H1 (cell line): ENCODE measurements around the gene PRKCA. TPM values are rescaled to one million over a fixed set of nuclear protein-coding genes. Genes with fewer than 3 reads are reported as not detected.

Experiments used
- CTCF ChIA-PET: fragments of 300-600 bp; sonication (Branson Sonifier 250); formaldehyde crosslinking; loops from one replicate; lab custom pipeline; 2021; ENCODE audit not compliant: partially characterized antibody; lab: Charles Lee
- POLR2A ChIA-PET: fragments of 300-600 bp; sonication (Branson Sonifier 250); formaldehyde crosslinking; loops from one replicate; lab custom pipeline; 2021; ENCODE audit warnings: inconsistent platforms; ENCODE audit not compliant: partially characterized antibody; lab: Charles Lee
- DNase-seq, 2 experiments: peaks; one replicate each; pipeline versions ENCODE4 v3.0.0 to v3.0.0-alpha.2; 2010 to 2022; ENCODE audit warnings: low spot score in 2 of 2, low read depth in 1 of 2, mixed read lengths in 1 of 2
- FAIRE-seq: peaks from 2 replicates; lab custom pipeline; 2011; peaks lifted over from hg19 to GRCh38; lab: Jason Lieb, UNC
- H2AFZ ChIP-seq: 2 replicates; pipeline ENCODE4 v1.8.1; 2012; ENCODE audit warnings: low read length, inconsistent platforms
- H2AK5ac ChIP-seq: 2 replicates; pipeline ENCODE4 v1.6.1; 2013; ENCODE audit warnings: low read depth, low read length
- H2BK120ac ChIP-seq: replicated peaks from 2 replicates; pipeline ENCODE3; 2013; ENCODE audit warnings: low read depth, low read length, inconsistent platforms
- H2BK12ac ChIP-seq: 2 replicates; pipeline ENCODE4 v1.6.1; 2013; ENCODE audit warnings: low read depth, low read length
- H2BK15ac ChIP-seq: 2 replicates; pipeline ENCODE4 v1.6.1; 2013; ENCODE audit warnings: low read length
- H2BK20ac ChIP-seq: 2 replicates; pipeline ENCODE4 v1.6.1; 2013; ENCODE audit warnings: low read length
- H2BK5ac ChIP-seq: 2 replicates; pipeline ENCODE4 v1.6.1; 2013; ENCODE audit warnings: low read depth, low read length
- H3K14ac ChIP-seq: 2 replicates; pipeline ENCODE4 v1.6.1; 2013; ENCODE audit warnings: inconsistent platforms; ENCODE audit not compliant: insufficient read length
- H3K18ac ChIP-seq: 2 replicates; pipeline ENCODE4 v1.6.1; 2013; ENCODE audit warnings: low read length; ENCODE audit errors: extremely low read depth
- H3K23ac ChIP-seq: 2 replicates; pipeline ENCODE4 v1.6.1; 2013; ENCODE audit warnings: inconsistent platforms; ENCODE audit not compliant: insufficient read length
- H3K23me2 ChIP-seq: 2 replicates; pipeline ENCODE4 v1.6.1; 2013; ENCODE audit warnings: low read depth, low read length
- H3K27ac ChIP-seq: 2 replicates; pipeline ENCODE4 v1.6.1; 2011; ENCODE audit warnings: low read depth, low read length, inconsistent platforms
- H3K27me3 ChIP-seq, 4 experiments: replicated peaks in 1 of 4; 1 replicate in 1 of 4; 2 replicates in 3 of 4; pipeline versions ENCODE4 v1.6.1 to v1.8.1; 2011 to 2013; ENCODE audit warnings: low read length in 3 of 4, mild to moderate bottlenecking in 3 of 4, inconsistent platforms in 2 of 4, mixed read lengths in 2 of 4, moderate library complexity in 1 of 4; ENCODE audit not compliant: control insufficient read depth in 3 of 4, insufficient read depth in 3 of 4; ENCODE audit errors: extremely low read depth in 1 of 4
- H3K36me3 ChIP-seq, 4 experiments: 2 replicates each; pipeline versions ENCODE4 v1.6.1 to v1.8.1; 2011 to 2013; ENCODE audit warnings: mild to moderate bottlenecking in 4 of 4, low read length in 3 of 4, moderate library complexity in 2 of 4, control low read depth in 1 of 4, inconsistent platforms in 1 of 4; ENCODE audit not compliant: insufficient read depth in 4 of 4, control insufficient read depth in 2 of 4
- H3K4ac ChIP-seq: replicated peaks from 2 replicates; pipeline ENCODE3; 2013; ENCODE audit warnings: low read length, low read depth, mixed read lengths, inconsistent platforms; ENCODE audit not compliant: insufficient read length
- H3K4me1 ChIP-seq, 4 experiments: replicated peaks in 1 of 4; 1 replicate in 1 of 4; 2 replicates in 3 of 4; pipeline versions ENCODE4 v1.6.1 to v1.8.1; 2011 to 2013; ENCODE audit warnings: low read length in 3 of 4, inconsistent platforms in 2 of 4, mixed read lengths in 1 of 4; ENCODE audit not compliant: insufficient read depth in 4 of 4, control insufficient read depth in 3 of 4
- H3K4me2 ChIP-seq, 2 experiments: 2 replicates each; pipeline versions ENCODE4 v1.6.1 to v1.8.1; 2011 to 2013; ENCODE audit warnings: low read depth in 2 of 2, low read length in 2 of 2, control low read depth in 1 of 2, inconsistent platforms in 1 of 2, mild to moderate bottlenecking in 1 of 2; ENCODE audit not compliant: insufficient read depth in 1 of 2
- H3K4me3 ChIP-seq, 4 experiments: fragments of 200-600, 300-600 bp in 1 of 4; sonication (generic), shearing (Covaris generic), sonication (Bioruptor Twin) in 1 of 4; 2 replicates each; pipeline versions ENCODE4 v1.5.1 to v1.8.1; 2011 to 2016; ENCODE audit warnings: low read length in 4 of 4, low read depth in 3 of 4, control low read depth in 2 of 4, inconsistent platforms in 2 of 4, mild to moderate bottlenecking in 2 of 4, mixed read lengths in 1 of 4, moderate library complexity in 1 of 4; ENCODE audit not compliant: insufficient read depth in 2 of 4; ENCODE audit errors: extremely low read depth in 1 of 4
- H3K56ac ChIP-seq: replicated peaks from 2 replicates; pipeline ENCODE3; 2013; ENCODE audit warnings: low read depth, mild to moderate bottlenecking, mixed read lengths, low read length, inconsistent platforms; ENCODE audit not compliant: insufficient read length
- H3K79me1 ChIP-seq: 2 replicates; pipeline ENCODE4 v1.6.1; 2013; ENCODE audit warnings: low read depth, low read length, control low read depth
- H3K79me2 ChIP-seq, 2 experiments: 2 replicates each; pipeline versions ENCODE4 v1.6.1 to v1.8.1; 2012 to 2013; ENCODE audit warnings: low read length in 2 of 2, mild to moderate bottlenecking in 2 of 2, inconsistent platforms in 1 of 2; ENCODE audit not compliant: insufficient read depth in 2 of 2, control insufficient read depth in 1 of 2
- H3K9ac ChIP-seq, 4 experiments: replicated peaks in 1 of 4; 1 replicate in 1 of 4; 2 replicates in 3 of 4; pipeline versions ENCODE4 v1.6.1 to v1.8.1; 2011 to 2013; ENCODE audit warnings: low read depth in 3 of 4, low read length in 3 of 4, control low read depth in 2 of 4, mild to moderate bottlenecking in 2 of 4, moderate library complexity in 2 of 4, inconsistent platforms in 1 of 4; ENCODE audit errors: extremely low read depth in 1 of 4
- H3K9me3 ChIP-seq, 2 experiments: 2 replicates each; pipeline versions ENCODE4 v1.6.1 to v1.8.1; 2012 to 2013; ENCODE audit warnings: mild to moderate bottlenecking in 2 of 2, moderate library complexity in 2 of 2, control low read depth in 1 of 2, inconsistent platforms in 1 of 2, low read depth in 1 of 2, low read length in 1 of 2, mixed read lengths in 1 of 2; ENCODE audit not compliant: insufficient read depth in 2 of 2
- H4K20me1 ChIP-seq, 2 experiments: replicated peaks in 1 of 2; 2 replicates each; pipeline versions ENCODE3 to v1.8.1; 2011 to 2013; ENCODE audit warnings: inconsistent platforms in 2 of 2, low read length in 2 of 2, mild to moderate bottlenecking in 1 of 2; ENCODE audit not compliant: insufficient read depth in 2 of 2, control insufficient read depth in 1 of 2
- H4K5ac ChIP-seq: 2 replicates; pipeline ENCODE4 v1.6.1; 2013; ENCODE audit warnings: low read length, low read depth, mixed read lengths, inconsistent platforms; ENCODE audit not compliant: insufficient read length
- H4K8ac ChIP-seq: 2 replicates; pipeline ENCODE4 v1.8.0; 2013; ENCODE audit warnings: mild to moderate bottlenecking, moderate library complexity, low read length, inconsistent platforms; ENCODE audit not compliant: insufficient read depth; ENCODE audit errors: extremely low read depth
- H4K91ac ChIP-seq: replicated peaks from 2 replicates; pipeline ENCODE3; 2013; ENCODE audit warnings: low read length, mixed read lengths, inconsistent platforms; ENCODE audit not compliant: insufficient read length
- CBX5 ChIP-seq: fragments of 300-800, 300-1000 bp; sonication (generic); IDR thresholded peaks from 2 replicates; pipeline ENCODE4 v1.7.1; 2016; ENCODE audit warnings: antibody characterized with exemption, low read length, low read depth
- CBX8 ChIP-seq: fragments of 300-800, 300-1000 bp; sonication (generic); IDR thresholded peaks from 2 replicates; pipeline ENCODE4 v1.7.1; 2016; ENCODE audit warnings: low read depth, low read length, borderline replicate concordance
- FOSL1 ChIP-seq: IDR thresholded peaks from 2 replicates; pipeline ENCODE4 v1.6.1; 2011; ENCODE audit warnings: mild to moderate bottlenecking, low read depth, low read length, moderate library complexity; ENCODE audit not compliant: insufficient read depth
- JUN ChIP-seq: IDR thresholded peaks from 2 replicates; pipeline ENCODE4 v1.6.1; 2011; ENCODE audit warnings: low read depth, mild to moderate bottlenecking, improper control_type of control experiment, low read length
- KDM4A ChIP-seq: IDR thresholded peaks from one replicate; pipeline ENCODE4 v1.7.1; 2012; ENCODE audit warnings: low read depth, mild to moderate bottlenecking, moderate library complexity, low read length, inconsistent platforms; ENCODE audit not compliant: severe bottlenecking
- PHF8 ChIP-seq: fragments of 200-600 bp; sonication (generic); conservative IDR thresholded peaks from 2 replicates; pipeline ENCODE4 v1.7.1; 2012; ENCODE audit warnings: low read depth, mild to moderate bottlenecking, inconsistent platforms, low read length, moderate library complexity
- POLR2A ChIP-seq, 2 experiments: IDR thresholded peaks; 1 replicate in 1 of 2; 2 replicates in 1 of 2; pipeline ENCODE4 v1.6.1; 2011; ENCODE audit warnings: low read depth in 2 of 2, low read length in 2 of 2, mild to moderate bottlenecking in 2 of 2; ENCODE audit errors: control extremely low read depth in 1 of 2
- RAD21 ChIP-seq, 2 experiments: IDR thresholded peaks in 1 of 2; conservative IDR thresholded peaks in 1 of 2; 2 replicates each; pipeline ENCODE4 v1.6.1; 2011; ENCODE audit warnings: low read depth in 2 of 2, low read length in 2 of 2, improper control_type of control experiment in 1 of 2, inconsistent platforms in 1 of 2, mild to moderate bottlenecking in 1 of 2, moderate library complexity in 1 of 2
- RXRA ChIP-seq: IDR thresholded peaks from 2 replicates; pipeline ENCODE4 v1.6.1; 2011; ENCODE audit warnings: low read depth, mild to moderate bottlenecking, low read length, moderate library complexity; ENCODE audit not compliant: insufficient read depth
- SAP30 ChIP-seq: fragments of 300-600 bp; sonication (generic); IDR thresholded peaks from 2 replicates; pipeline ENCODE4 v1.7.1; 2012; ENCODE audit warnings: low read length, moderate library complexity, mild to moderate bottlenecking, inconsistent platforms; ENCODE audit not compliant: insufficient read depth, insufficient replicate concordance
- SP4 ChIP-seq: IDR thresholded peaks from 2 replicates; pipeline ENCODE4 v1.6.1; 2012; ENCODE audit warnings: low read length, inconsistent platforms
- ZNF274 ChIP-seq: IDR thresholded peaks from 2 replicates; pipeline ENCODE4 v1.7.0; 2012; ENCODE audit warnings: low read length, borderline replicate concordance; ENCODE audit errors: extremely low read depth
- WGBS, 2 experiments: shearing (Covaris generic) in 1 of 2; methylation state at CpG; one replicate each; pipeline versions ENCODE4 v1.1.6 to v1.1.7; 2013 to 2015; ENCODE audit warnings: low lambda C conversion rate in 2 of 2, mixed read lengths in 2 of 2, inconsistent platforms in 1 of 2, low coverage in 1 of 2, missing lambda C conversion rate in 1 of 2; ENCODE audit not compliant: insufficient replicate concordance in 2 of 2, insufficient coverage in 1 of 2, insufficient read length in 1 of 2; ENCODE audit errors: extremely low coverage in 1 of 2, missing lambda C conversion rate in 1 of 2; 5-methylcytosine and 5-hydroxymethylcytosine counted together
- polyA plus RNA-seq, 7 experiments: library from polyadenylated mRNA; depleted of rRNA in 3 of 7; stranded (reverse) in 5 of 7; unstranded in 2 of 7; fragments of >200 nt in 5 of 7; fragments of 200-250 nt in 2 of 7; gene quantifications; 1 replicate in 5 of 7; 2 replicates in 1 of 7; 4 replicates in 1 of 7; pipeline versions ENCODE4 v1.2.1 to v1.2.3, GENCODE V29; 2011 to 2013; ENCODE audit warnings: missing spikeins in 2 of 7, mixed read lengths in 2 of 7
- total RNA-seq: library from RNA; stranded (reverse); fragmentation: NEBNext Ultra II Directional; extraction: Animal tissue kit (Norgen Biotek cat#: 25700); gene quantifications from 2 replicates; pipeline ENCODE4 v1.2.1, GENCODE V29; 2021
- TF ChIP-seq, protein P1 (sequence below): IDR thresholded peaks from 2 replicates; pipeline ENCODE4 v1.6.1; 2011; ENCODE audit warnings: low read depth, mild to moderate bottlenecking, low read length; ENCODE audit not compliant: insufficient read depth

PRKCA gene
- total and polyA plus RNA-seq, 2 of the 8 experiments (the other 6 are each of a cell fraction or from before 2014, with no cell fraction given), result 5.8 to 17.8 TPM

DNA sequence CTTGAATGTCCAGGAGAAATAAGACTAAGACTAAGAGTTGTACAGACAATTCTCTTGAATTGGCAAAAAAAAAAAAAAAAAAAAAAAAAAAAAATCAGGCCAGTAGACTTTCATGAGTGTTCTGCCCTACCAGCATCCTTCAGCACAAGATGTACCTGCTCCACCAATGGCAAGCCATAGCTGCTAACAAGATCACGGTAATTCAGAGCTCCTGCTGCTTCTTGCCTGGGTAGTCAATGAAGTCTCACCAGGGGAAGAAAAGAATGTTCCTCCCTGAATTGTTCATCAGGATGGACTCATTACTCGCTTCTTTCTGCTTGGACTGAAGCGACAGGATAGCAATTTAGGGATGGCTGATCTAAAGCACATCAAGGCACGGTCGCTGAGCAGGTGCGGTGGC is 42.1 kb upstream of the PRKCA start:
- ChIA-PET POLR2A (no interaction called here), CTCF (interaction anchor here (0.6 to 1.2 kb wide), 4 partner anchors 60 to 1012 kb away, joined by 3 to 6 read pairs (median 4); no protein-coding TSS in a partner anchor)
- Histone ChIP-seq H3K36me3 (no peaks in the 10 kb centered on the region), H3K4me2 (no peak overlapping the region), H3K79me2 (no peaks in the 10 kb centered on the region), H4K20me1 (no peaks in the 10 kb centered on the region), H3K4me1 (no peaks in the 10 kb centered on the region), H3K79me1 (no peaks in the 10 kb centered on the region), H3K23ac (no peak overlapping the region), H3K23me2 (no peaks in the 10 kb centered on the region), H3K56ac (no peak overlapping the region), H3K4me3 (no peak overlapping the region), H3K14ac (no peak overlapping the region), H2BK5ac (no peak overlapping the region), H3K27ac (no peak overlapping the region), H2AFZ (no peak overlapping the region), H3K18ac (no peak overlapping the region), H2BK15ac (no peak overlapping the region), H4K5ac (no peak overlapping the region), H3K4ac (no peak overlapping the region), H4K91ac (no peak overlapping the region), H3K9me3 (no peaks in the 10 kb centered on the region), H4K8ac (no peak overlapping the region), H3K27me3 (no peaks in the 10 kb centered on the region), H2AK5ac (no peak overlapping the region), H2BK20ac (no peak overlapping the region), H2BK12ac (no peak overlapping the region), H2BK120ac (no peak overlapping the region), H3K9ac (no peak overlapping the region)
- FAIRE-seq (no peak), DNase-seq (no peak)
- 88% methylated on average over 6 of the region's 6 CpGs; no CpG with 5 or more reads in 1 of the 2 experiments for whole genome bisulfite sequencing, 2 experiments
- TF ChIP-seq PHF8, result no peak
- TF ChIP-seq, protein P1, sequence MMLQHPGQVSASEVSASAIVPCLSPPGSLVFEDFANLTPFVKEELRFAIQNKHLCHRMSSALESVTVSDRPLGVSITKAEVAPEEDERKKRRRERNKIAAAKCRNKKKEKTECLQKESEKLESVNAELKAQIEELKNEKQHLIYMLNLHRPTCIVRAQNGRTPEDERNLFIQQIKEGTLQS, result no peak
- no peak for TF ChIP-seq POLR2A (IDR thresholded peaks at IDR 0.05; ENCODE audit: control extremely low read depth in 1 of 2, low read depth in 2 of 2, low read length in 2 of 2)
- no peak for TF ChIP-seq JUN
- no peak for TF ChIP-seq ZNF274
- no peak for TF ChIP-seq RAD21 (IDR thresholded peaks at IDR 0.05 in 1 of 2, conservative IDR thresholded peaks at IDR 0.05 in 1 of 2; ENCODE audit: low read depth in 2 of 2, low read length in 2 of 2)
- no peak for TF ChIP-seq FOSL1
- TF ChIP-seq CBX5, result no peak
- no peak for TF ChIP-seq RXRA
- TF ChIP-seq SAP30, result no peak
- no peak for TF ChIP-seq KDM4A
- TF ChIP-seq CBX8, result no peak
- no peak for TF ChIP-seq SP4
